HG03342 (cell line): ENCODE results near the gene TIMM22.

ENCODE experiments used
- ATAC-seq: cut with Tn5 transposase; IDR thresholded peaks from one replicate; pipeline ENCODE4 v1.9.1; 2021; ENCODE audit warnings: mild to moderate bottlenecking, moderate library complexity; ENCODE audit not compliant: unreplicated experiment

Gene TIMM22

DNA sequence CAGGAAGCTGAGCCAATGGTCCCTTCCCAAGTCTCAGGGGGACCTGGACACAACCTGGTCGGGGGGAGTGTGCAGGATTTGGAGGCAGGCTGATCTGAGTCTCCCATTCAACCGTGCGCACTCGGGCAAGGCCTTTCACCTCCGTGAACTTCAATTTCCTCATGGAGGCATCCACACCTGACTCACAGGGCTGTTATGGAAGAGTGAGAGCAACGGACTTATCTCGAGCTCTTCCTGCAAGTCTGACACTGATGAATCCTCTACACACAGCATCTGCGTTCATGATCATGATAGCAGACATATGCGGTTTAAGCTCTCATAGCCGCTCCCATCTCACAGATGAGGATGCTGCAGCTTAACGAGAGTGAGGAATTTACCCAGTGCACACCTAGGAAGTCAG is 21.6 kb downstream of the TIMM22 start:
- no peak for ATAC-seq

DNA sequence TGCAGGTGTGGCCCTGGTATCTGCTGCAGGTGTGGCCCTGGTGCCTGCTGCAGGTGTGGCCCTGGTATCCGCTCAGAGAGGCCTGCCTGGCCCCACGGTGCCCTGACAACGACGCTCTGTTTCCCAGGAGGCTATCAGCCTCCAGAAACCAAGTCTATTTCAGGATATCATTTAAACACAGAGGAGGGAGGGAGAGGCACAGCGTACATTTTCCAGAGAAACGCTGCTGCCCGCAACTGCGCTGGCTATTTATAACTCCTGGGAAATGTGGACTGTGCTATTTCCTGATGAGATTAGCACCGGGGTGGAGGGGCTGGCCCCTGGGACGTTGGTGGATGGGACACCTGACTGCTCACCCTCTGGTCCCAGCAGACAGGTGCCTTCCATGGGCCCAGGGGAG is 22.5 kb downstream of the TIMM22 start:
- no peak for ATAC-seq

DNA sequence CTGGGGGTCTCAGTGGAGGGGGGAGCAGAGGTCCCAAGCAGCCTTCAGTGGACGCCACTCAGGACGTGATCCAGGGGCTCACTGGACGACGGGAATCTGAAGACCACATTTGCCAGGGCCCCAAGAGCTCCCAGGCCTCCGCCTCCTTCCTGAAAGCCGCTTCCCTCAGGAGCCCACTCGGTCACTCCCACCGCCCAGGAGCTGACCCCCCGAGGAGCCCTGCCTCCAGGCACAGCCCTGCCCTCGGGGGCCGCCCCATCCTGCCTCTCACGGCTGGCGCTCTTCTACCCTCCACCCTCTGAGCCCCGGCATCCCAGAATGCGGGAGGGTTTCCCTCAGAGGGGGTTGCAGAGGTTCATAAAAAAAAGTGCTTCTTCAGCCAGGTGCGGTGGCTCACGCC is 24.2 kb downstream of the TIMM22 start:
- ATAC-seq: no peak

DNA sequence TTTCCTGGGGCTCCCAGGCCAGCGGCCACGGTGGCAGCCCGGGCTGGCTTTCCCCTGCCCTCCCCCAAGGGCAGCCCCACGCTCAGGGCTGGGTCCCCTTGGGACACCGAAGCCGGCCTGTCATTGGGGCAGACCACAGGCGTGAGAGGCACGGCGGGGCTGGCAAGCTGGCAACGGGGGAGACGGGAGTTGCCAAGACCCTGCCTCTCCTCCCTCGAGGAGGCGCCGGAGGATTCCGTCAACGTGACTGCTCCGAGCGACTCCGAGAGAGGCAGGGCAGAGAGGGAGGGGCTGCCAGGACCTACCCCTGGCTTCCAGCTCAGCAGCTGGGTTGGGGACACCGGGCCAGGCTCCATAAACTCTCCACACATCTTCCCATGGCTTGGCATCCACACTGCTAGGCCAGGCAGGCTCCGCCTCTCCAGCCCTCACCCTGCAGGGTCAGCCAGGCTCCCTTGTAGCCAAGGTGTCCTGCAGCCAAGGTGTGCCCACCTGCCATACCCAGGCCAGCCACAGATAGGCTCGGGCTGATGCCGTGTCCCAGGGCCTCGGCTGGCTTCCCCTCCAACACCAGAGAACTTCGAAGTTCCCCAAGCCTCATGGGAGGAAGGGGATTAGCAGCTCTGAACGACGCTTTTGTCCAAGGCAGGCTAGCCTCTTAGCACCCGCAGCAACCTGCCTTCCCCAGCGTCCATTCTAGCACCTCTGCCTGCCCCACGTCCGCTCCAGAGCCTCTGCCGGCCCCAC is 25.5 kb downstream of the TIMM22 start:
- ATAC-seq: no peak

DNA sequence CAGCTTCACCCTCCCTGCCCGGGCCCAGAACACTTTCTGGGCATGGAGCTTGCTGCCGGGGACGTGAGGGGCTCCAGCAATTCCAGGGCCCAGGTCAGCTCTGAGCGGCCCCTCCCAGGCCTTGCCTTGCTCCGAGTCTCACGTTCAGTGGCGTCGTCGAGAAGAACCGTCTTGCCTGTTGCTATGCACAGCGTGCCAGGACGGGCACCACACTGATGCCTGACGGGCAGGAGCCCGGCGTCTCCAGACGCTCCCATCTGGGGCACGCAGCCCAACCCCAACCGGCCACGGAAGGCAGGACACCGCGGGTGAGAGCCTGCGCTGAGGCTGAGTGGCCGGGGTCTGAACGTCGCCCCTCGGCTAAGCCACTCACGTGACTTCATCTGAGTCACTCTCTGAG is 27.1 kb downstream of the TIMM22 start:
- ATAC-seq: no peak

DNA sequence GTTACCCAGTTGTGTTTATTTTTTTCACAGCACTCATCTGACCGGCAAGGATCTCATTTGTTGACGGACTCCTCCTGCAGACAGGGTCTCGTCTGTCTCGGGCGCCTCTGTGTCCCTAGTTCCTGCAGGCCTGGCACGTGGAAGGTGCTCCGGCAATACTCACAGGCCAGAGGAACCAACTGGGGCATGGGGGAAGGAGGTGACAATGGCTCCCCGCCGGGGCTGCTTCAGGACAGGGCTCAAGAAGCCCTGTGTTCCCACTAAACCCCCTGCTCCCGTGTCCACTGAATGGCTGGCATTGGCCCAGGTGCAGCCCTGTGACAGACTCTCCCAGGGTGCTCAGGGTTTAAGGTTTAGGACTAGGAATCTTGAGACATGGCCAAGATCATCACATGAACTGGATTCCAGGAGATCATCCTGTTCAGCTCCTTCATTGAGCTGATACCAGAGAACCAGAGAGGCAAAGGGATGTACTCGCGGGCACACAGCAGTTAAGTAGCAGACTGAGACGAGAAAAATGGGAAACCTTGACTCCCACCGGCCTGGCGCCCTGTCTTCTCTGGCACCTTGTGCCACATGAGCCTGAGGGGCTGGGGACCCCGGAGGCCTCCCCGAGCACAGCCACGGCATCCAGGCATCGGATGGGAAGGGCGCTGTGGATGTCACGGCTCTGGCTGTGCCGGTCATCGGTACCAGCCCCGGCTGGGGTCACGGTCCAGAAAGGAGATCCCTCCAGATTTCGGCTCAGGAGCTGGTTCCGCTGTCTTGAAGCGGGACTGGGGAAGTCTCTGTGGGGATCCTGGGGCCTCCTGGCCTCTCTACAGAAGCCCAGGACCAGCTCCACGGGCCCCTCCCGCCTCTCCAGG is 29.0 kb downstream of the TIMM22 start:
- no peak for ATAC-seq

DNA sequence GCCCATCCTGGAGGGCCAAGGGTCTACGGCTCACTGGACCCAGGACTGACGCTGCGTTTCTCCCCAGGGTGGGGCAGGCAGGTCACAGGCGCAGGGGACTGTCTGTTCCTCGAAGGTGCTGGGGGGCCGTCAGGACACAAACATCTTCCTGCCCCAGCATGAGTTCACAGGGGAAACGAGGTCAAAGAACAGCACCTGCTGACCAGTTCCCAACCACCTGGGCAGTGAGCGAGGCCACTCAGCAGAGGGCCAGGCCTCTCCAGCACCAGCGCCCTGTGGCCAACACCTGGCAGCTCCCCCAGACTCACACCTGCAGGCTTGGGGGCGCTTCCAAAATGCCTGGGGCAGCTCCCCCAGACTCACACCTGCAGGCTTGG is 29.7 kb downstream of the TIMM22 start:
- ATAC-seq: no peak

DNA sequence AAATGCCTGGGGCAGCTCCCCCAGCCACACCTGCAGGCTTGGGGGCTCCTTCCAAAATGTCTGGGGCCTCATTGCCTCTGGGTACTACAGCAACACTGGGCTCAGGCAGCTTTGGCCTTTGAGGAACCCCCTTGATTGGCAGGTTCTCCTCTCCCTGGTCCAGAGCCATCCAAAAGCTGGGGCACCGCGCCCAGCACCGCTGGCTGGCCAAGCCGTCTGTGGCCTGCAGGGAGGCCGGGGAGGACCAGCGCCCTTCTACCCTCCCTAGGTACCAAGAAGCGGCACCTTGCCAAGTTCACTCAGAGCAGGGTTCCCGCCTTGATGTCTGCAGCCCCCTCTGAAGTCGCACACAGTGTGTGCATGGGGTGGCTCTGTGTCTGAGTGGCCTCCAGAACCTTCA is 30.1 kb downstream of the TIMM22 start:
- no peak for ATAC-seq

DNA sequence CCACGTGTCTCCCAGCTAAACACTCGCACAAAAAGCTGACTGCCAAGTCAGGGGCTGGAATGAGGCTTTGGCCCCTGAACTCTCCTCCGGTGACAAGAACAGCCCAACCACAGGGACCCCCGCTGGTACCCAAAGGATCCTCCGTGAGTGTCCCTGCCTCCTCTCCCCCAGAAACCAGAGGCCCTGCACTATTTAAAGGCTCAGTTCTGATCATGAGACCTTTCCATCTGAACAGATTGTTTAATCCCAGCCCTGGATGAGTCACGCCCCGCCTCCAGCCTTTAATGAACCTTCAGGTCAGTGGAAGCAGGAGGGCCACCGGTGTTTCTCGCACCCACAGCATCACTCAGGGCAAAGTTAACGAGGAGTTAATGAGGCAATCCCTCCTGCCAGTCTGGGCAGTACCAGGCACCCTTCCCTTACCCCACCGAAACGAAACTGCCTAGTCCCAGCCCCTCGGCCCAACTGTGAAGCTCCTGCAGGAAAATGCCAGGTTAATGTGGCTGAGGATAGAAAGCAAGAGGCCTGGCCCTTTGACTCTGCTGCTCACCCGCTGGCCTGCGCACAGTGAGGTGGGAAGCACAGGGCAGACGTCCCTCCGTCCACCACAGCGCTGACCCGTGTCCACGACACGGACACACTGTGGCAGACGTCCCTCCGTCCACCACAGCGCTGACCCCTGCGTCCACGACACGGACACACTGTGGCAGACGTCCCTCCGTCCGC is 32.4 kb downstream of the TIMM22 start:
- ATAC-seq: no peak

DNA sequence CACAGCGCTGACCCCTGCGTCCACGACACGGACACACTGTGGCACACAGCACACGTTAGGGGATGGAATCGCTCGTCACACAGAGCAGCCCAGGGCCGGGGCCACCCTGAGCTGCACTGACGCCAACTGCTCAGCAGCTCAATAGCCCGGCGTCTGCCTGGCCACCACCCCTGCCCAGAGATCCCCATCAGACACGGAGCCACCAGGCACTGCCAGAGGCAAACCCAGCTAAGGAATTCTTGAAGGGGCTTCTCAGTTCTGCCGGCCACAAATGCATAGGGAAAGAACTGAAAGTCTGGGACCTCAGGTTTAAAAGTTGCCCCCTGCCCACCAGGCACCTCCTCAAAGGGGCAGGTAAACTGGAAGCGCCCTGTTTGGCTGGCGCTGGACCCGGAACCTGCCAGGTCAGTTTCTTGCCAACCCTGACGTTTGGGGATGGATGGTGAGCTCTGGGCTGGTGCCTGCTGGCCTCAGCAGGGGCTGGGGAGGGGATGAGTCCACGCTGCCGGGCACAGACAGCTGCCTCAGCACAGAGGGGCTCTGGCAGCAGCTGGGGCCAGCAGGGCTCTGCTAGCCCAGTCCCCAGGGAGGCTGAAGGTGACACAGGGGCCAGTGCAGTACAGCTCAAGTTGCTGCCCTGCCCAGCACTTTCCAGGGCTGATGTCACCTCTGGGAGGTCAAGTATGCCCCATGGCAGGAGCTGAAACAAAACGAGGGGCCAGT is 33.2 kb downstream of the TIMM22 start:
- no peak for ATAC-seq

DNA sequence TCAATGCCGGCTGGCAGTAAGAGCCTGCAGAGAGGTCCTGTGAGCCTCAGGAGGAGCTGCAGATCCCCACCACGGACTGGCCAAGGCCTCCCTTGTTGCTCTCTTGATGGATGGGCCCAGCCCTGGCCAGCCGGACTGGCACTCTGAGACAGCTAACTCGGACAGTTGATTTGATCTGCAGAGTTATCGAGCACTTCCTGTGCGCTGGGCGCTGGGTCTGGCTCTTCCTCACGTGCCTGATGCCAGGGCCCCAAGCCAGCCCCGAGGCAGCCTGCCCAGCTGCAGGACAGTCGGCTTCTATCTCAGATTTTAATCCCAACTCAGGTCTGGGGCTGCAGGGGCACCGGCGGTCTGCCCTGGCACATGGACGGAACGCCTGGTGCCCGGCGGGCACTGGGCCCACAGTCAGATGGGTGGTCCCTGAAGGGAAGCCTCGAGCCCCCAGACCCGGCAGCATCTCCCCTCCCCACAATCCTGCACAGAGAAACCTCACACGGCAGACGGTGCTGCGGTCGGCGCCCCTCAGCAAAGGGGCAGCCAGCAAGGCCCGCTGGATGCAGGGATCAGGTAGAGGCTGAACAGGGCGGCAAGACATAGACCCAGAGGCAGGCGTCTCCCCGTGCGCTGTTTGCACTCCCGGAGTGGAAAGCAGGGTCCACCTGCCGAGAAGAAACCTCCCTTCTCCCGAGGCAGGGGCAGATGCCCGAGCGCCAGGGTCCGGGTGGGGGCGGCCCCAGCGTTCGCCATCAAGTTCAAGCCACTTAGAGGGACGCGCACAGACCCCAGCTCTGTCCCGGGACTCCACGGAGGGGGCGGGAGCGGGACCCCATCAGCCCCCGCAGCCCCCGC is 34.0 kb downstream of the TIMM22 start:
- ATAC-seq: no peak

DNA sequence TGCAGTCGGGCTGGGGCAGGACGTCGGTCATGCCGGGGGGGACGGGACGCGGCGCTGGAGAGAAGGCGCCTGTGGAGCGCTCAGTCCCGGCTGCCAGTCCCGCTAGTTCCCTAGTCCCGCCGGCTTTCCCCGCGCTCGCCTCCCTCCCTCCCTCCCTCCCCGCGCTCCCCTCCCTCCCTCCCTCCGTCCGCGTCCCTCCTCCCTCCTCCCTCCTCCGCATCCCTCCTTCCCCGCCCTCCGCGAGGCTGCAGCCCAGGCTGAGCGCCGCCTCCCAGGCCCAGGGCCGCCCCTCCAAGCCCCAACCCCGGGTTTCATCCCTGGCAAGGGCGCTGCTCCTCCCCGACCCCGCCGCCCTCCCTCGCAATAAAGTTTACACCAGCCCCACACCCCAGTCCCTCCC is 34.8 kb downstream of the TIMM22 start:
- no peak for ATAC-seq

DNA sequence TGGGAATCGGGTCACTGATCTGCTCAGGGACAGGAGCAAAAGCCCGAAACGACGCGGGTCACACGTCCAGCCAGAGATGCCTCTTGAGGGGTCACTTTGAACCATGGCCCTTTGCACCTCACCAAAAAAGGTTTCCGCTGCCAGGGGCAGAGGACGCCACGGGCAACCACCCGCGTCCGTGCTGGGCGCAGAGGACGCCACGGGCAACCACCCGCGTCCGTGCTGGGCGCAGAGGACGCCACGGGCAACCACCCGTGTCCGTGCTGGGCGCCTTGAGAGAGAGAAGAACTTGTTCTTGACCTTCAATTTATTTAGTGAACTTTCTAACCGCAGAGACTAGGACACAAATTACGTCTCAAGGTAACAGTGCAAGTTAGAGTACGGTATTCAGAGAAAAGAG is 35.5 kb downstream of the TIMM22 start:
- ATAC-seq: no peak

DNA sequence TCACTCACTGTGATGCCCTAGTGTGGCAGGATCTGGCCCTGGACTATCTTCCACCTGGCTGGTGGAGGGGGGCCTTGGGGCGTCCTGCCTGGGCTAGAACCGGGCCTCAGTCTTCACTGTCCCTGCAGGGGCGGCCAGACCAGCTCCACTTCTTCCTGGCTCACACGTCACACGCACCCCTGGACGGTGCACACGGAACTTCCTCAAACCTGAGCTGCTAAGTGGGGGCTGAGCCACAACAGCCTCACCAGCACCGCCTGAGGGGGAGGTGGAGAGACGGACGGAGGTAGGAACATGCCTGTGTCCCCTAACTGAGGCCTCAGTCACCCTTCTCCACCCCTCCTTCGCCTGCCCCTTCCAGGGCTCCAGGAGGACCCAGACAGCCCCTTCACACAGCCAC is 36.6 kb downstream of the TIMM22 start:
- ATAC-seq: no peak

DNA sequence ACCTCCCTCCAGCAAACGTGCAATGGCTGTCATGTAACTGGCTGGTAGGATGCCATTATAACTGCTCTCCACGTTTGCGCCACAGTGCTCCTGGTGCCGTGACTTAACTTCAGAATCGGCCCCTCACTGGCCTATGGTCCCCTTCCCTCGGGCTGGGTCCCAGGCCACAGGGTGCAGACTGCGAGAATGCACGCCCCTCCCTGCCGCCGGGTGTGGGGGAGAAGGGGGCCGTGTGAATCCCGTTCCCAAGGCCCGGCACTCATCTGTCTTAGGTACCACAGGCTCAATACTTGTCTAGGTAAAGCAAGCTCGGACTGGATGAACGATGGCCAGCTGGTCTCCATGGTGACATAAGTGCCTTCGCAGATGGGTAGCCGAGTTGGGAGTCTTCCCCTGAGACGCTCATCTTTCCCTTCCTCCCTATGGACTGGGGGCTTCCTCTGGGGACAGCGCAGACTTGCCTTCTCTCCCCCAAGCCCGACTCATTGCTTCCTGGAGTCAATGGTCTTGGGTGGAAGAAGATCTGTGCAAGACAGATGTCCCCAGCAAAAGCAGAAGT is 37.8 kb downstream of the TIMM22 start:
- ATAC-seq: no peak

DNA sequence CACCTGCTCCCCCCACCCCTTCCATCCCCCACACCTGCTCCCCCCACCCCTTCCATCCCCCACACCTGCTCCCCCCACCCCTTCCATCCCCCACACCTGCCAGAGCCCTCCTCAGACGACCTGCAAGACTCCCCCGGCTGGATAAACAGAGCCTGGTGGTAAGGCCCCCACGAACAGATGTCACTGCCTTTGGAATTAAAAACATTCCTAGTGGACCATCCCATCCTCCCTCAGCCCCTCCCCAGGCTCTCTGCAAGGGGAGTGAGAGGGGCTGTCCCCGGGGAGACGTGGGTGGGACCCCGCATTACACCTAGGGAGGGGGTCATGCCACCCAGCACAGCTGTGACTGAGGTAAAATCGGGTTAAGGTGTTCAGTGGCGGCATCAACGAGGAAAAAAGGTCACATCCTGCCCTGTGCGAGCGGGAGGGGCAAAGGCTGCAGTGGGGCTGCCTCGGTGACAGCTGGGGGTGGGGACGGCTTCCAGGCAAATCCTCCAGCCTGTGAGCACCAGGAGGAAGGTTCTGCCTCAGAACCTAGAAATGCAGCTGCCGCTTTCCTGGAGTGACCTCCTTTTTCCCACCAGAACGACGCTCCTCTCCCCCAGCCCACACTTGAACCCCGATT is 38.7 kb downstream of the TIMM22 start:
- ATAC-seq: no peak

DNA sequence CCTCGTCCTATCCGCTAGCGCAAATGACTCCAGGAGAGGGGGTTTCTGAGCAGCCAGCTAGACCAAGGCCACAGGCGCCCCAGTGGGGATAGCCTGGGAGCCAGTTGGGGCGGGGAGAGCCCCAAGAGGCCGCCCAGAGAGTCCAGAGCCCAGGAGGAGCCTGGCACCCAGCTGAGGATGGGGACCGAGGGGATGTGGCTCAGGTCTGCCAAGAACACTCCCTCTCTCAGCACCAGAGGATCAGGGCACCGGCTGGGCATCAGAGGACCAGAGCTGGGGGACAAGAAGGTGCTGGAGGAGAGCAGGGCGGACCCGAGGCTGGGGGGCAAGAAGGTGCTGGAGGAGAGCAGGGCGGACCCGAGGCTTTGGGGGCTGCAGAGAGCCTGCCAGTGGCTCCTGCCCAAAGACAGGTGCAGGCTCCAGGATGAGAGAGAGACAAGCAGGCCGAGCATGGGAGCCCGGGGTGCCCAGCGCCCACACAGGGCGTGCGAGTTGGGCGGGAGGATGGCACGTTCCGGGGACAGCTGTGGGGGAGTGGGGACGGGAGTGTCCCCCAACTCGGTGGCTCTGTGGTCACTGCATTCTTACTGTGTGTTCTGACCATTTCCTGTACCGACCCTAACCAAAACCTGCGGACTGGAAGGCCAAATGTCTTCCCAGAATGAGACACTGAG is 39.4 kb downstream of the TIMM22 start:
- ATAC-seq: no peak

DNA sequence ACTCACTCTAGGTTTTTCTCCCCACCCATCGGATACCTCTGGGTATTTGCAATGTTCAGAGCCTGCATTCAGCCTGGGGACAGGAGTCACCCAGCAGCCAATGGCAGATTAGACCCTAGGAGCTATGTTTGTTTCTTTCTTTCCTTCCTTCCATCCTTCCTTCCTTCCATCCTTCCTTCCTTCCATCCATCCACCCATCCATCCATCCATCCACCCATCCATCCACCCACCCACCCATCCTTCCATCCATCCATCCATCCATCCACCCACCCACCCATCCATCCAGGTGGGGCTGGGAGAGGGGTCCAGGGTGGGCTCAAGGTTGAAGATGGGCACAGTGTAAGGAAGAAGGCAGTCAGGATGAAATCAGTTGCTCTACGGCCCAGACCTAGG is 39.9 kb downstream of the TIMM22 start:
- ATAC-seq: no peak
